ENCODE results near the gene VPS18.
A peak's percentile ranks its signal among the peaks of the same experiment; 100 is the strongest.

- TF ChIP-seq SP1 (IDR thresholded peaks at IDR 0.05) (no peak), CTCF (IDR thresholded peaks at IDR 0.05; ENCODE audit: low read depth, low read length, missing input control) (no peak), EGR1 (IDR thresholded peaks at IDR 0.05; ENCODE audit: low read depth in 2 of 2) (no peak), MAX (IDR thresholded peaks at IDR 0.05) (peak; percentile 37), YY1 (IDR thresholded peaks at IDR 0.05) (no peak)
Observed at GRCh38 chr15:40908095-40908494, 13.8 kb downstream of the VPS18 start.

Measured in liver (tissue), 3 donors.